ENCODE data around the gene THUMPD3. TPM values are rescaled to one million over a fixed set of nuclear protein-coding genes. Genes with fewer than 3 reads are reported as not detected.

Gene THUMPD3
- total and polyA plus RNA-seq, 9 of the 15 experiments (the other 6 are each of a cell fraction or from before 2014, with no cell fraction given), result 58.3 to 132 (median 113) TPM

GRCh38 chr3:9397906-9398699 is 35.2 kb downstream of the THUMPD3 start (continued):
- TF ChIP-seq ZBTB40 (IDR thresholded peaks at IDR 0.05), result 0 out of 2 replicates have a peak, but pooled peaks have one; percentile 44
- no peak for TF ChIP-seq ZBTB40 (CRISPR knock-in tag; IDR thresholded peaks at IDR 0.05)
- TF ChIP-seq ILK (tag; IDR thresholded peaks at IDR 0.05; ENCODE audit: borderline replicate concordance, low read depth), result no peak
- TF ChIP-seq ZNF24 (IDR thresholded peaks at IDR 0.05), result no peak
- no peak for TF ChIP-seq TCFL5 (CRISPR knock-in tag; conservative IDR thresholded peaks at IDR 0.05)
- TF ChIP-seq NR4A1 (CRISPR knock-in tag; IDR thresholded peaks at IDR 0.05), result peak; percentile 68
- TF ChIP-seq NR4A1 (tag; IDR thresholded peaks at IDR 0.05), result no peak; the same call in 1 of the 2 replicates
- no peak for TF ChIP-seq ZNF75A (CRISPR knock-in tag; IDR thresholded peaks at IDR 0.05)
- TF ChIP-seq MYC (IDR thresholded peaks at IDR 0.05; ENCODE audit: low read depth, low read length), result peak; percentile 51; the same call in 1 of the 2 replicates
- TF ChIP-seq MYC (CRISPR knock-in tag; IDR thresholded peaks at IDR 0.05; ENCODE audit: borderline replicate concordance, low read depth), result no peak
- TF ChIP-seq NFE2L1 (tag; IDR thresholded peaks at IDR 0.05; ENCODE audit: borderline replicate concordance, low read depth), result no peak
- peak; percentile 69; the same call in 1 of the 2 replicates for TF ChIP-seq ZC3H4 (CRISPR knock-in tag; IDR thresholded peaks at IDR 0.05; ENCODE audit: borderline replicate concordance)
- TF ChIP-seq L3MBTL2 (IDR thresholded peaks at IDR 0.05), result peak; percentile 49
- TF ChIP-seq TRIM25 (IDR thresholded peaks at IDR 0.05; ENCODE audit: borderline replicate concordance), result 0 out of 2 replicates have a peak, but pooled peaks have one; percentile 48
